BJ (cell line): ENCODE results near the gene HLF. TPM values are rescaled to one million over a fixed set of nuclear protein-coding genes. Genes with fewer than 3 reads are reported as not detected.

Experiments
- CTCF ChIA-PET: fragments of 350-600 bp; formaldehyde crosslinking; extraction: SDS; loops from one replicate; lab custom pipeline; 2021; ENCODE audit warnings: antibody characterized with exemption, inconsistent platforms; lab: Yijun Ruan, JAX
- POLR2A ChIA-PET: fragments of 300-600 bp; sonication (Branson Sonifier 250); formaldehyde crosslinking; extraction: SDS; loops from one replicate; lab custom pipeline; 2021; ENCODE audit warnings: antibody characterized with exemption; lab: Charles Lee
- DNase-seq: peaks from one replicate; pipeline ENCODE4 v3.0.0-alpha.2; 2011; ENCODE audit warnings: low read depth
- H3K27me3 ChIP-seq: 2 replicates; pipeline ENCODE4 v1.6.0; 2011; ENCODE audit warnings: low read length; ENCODE audit not compliant: control insufficient read depth, insufficient read depth
- H3K36me3 ChIP-seq: 2 replicates; pipeline ENCODE4 v1.5.1; 2011; ENCODE audit warnings: low read length; ENCODE audit not compliant: control insufficient read depth, insufficient read depth
- H3K4me3 ChIP-seq: 2 replicates; pipeline ENCODE4 v1.5.1; 2011; ENCODE audit warnings: low read depth, mild to moderate bottlenecking, control low read depth, low read length
- polyA plus RNA-seq: library from polyadenylated mRNA; depleted of rRNA; stranded (reverse); fragments of >200 nt; gene quantifications from 2 replicates; pipeline ENCODE4 v1.2.3, GENCODE V29; 2011
- TF ChIP-seq, protein P1 (sequence below): IDR thresholded peaks from 2 replicates; pipeline ENCODE4 v1.5.1; 2011; ENCODE audit warnings: low read depth, mild to moderate bottlenecking, control low read depth, inconsistent platforms, low read length, moderate library complexity; ENCODE audit not compliant: insufficient read depth

The HLF gene
- polyA plus RNA-seq, 1 experiment, result not detected

DNA sequence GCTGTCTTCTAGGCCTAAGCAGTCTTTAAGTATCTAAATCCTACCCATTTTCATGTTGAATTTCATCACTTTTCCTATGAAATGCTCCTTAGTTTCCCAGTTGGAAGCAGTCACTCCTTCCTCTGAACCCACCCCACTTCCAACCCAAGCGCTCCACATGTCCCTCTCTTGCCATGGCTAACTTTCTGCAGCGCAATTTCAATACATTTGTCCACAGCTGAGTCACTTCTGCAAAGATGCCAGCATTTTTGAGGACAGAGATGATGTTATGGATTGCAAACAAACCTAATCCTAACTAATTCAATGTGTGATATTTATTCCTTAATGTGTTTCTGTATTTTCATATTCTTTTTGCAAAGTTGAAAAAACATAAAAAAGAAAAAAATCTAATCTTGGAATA, 71.7 kb downstream of the HLF start:
- Histone ChIP-seq H3K36me3 (no peaks in the 10 kb centered on the region), H3K27me3 (0 out of 2 replicates have a peak, but pooled peaks cover 3% of the 10 kb centered on the region), H3K4me3 (no peak overlapping the region)
- POLR2A ChIA-PET, result no interaction called here
- TF ChIP-seq, protein P1, sequence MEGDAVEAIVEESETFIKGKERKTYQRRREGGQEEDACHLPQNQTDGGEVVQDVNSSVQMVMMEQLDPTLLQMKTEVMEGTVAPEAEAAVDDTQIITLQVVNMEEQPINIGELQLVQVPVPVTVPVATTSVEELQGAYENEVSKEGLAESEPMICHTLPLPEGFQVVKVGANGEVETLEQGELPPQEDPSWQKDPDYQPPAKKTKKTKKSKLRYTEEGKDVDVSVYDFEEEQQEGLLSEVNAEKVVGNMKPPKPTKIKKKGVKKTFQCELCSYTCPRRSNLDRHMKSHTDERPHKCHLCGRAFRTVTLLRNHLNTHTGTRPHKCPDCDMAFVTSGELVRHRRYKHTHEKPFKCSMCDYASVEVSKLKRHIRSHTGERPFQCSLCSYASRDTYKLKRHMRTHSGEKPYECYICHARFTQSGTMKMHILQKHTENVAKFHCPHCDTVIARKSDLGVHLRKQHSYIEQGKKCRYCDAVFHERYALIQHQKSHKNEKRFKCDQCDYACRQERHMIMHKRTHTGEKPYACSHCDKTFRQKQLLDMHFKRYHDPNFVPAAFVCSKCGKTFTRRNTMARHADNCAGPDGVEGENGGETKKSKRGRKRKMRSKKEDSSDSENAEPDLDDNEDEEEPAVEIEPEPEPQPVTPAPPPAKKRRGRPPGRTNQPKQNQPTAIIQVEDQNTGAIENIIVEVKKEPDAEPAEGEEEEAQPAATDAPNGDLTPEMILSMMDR, result no peak
- DNase-seq, result no peak
- CTCF ChIA-PET, result no interaction called here

DNA sequence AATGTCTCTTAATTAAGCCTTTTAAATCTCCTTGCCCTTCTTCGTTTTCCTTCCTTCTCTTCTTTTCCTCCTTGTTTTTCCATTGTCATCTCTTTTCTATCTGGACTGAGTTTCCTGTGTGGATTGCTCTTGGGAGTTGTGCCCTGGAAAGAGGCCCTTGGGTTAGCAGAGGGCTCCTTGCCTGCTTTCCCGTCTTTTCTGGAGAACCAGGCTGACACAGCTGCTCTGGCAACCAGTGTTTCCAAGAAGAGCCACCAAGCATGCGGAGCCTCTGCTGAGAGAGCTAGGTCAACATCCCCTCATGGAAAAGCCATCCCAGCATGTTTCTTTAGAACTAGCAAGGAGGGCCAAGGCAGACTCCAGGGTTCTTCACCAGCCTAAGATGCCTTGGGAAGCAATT, 75.4 kb downstream of the HLF start:
- no peak for DNase-seq
- Histone ChIP-seq H3K27me3 (0 out of 2 replicates have a peak, but pooled peaks cover 3% of the 10 kb centered on the region), H3K4me3 (no peak overlapping the region), H3K36me3 (no peaks in the 10 kb centered on the region)
- TF ChIP-seq, protein P1, result no peak
- CTCF ChIA-PET, result interaction anchor here (1.4 kb wide), 1 partner anchor 9 kb away, joined by 3 read pairs; no protein-coding TSS in a partner anchor
- POLR2A ChIA-PET, result no interaction called here

DNA sequence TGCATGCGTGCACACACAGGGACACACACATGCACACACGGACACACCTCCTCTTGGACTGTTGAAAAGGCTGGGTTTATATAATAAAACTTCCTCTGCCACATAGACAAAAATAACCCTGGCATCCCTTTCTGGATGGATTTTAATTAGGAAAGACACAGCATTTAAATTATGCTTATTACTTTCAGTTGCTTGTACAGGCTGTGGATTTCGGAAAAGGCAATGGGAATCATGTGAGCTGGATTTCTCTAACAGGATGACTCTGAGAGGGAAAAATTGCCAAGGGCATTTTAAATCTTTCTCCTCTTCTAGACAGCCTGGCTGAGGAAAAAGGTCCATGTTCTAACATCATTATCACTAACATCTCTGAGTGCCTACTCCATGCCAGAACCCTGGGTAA, 75.9 kb downstream of the HLF start:
- DNase-seq, result no peak
- ChIA-PET CTCF (interaction anchor here (1.4 to 1.6 kb wide), 2 partner anchors 9 to 15 kb away, joined by 3 to 5 read pairs; no protein-coding TSS in a partner anchor), POLR2A (no interaction called here)
- Histone ChIP-seq H3K27me3 (0 out of 2 replicates have a peak, but pooled peaks cover 3% of the 10 kb centered on the region), H3K36me3 (no peaks in the 10 kb centered on the region), H3K4me3 (no peak overlapping the region)
- TF ChIP-seq, protein P1, result no peak

DNA sequence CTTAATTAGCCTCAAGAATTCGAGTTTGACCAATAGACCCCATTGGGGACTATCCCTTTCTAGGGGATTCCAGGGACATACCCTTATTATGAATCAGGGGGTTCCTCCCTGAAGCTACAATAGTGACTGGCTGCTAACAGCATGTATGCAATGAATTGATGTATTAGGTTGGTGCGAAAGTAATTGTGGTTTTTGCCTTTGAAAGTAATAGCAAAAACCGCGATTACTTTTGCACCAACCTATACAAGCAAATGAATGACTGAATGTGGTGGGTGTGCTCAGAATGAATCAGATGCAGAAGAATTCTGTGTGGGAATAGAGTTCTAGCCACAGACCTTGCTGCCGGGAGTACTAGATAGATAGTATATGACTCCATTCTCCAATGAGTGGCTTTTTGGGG, 76.7 kb downstream of the HLF start:
- TF ChIP-seq, protein P1, result no peak
- ChIA-PET POLR2A (no interaction called here), CTCF (interaction anchor here (1.4 to 1.6 kb wide), 2 partner anchors 8 to 15 kb away, joined by 3 to 5 read pairs; no protein-coding TSS in a partner anchor)
- Histone ChIP-seq H3K27me3 (0 out of 2 replicates have a peak, but pooled peaks cover 3% of the 10 kb centered on the region), H3K36me3 (no peaks in the 10 kb centered on the region), H3K4me3 (no peak overlapping the region)
- no peak for DNase-seq

DNA sequence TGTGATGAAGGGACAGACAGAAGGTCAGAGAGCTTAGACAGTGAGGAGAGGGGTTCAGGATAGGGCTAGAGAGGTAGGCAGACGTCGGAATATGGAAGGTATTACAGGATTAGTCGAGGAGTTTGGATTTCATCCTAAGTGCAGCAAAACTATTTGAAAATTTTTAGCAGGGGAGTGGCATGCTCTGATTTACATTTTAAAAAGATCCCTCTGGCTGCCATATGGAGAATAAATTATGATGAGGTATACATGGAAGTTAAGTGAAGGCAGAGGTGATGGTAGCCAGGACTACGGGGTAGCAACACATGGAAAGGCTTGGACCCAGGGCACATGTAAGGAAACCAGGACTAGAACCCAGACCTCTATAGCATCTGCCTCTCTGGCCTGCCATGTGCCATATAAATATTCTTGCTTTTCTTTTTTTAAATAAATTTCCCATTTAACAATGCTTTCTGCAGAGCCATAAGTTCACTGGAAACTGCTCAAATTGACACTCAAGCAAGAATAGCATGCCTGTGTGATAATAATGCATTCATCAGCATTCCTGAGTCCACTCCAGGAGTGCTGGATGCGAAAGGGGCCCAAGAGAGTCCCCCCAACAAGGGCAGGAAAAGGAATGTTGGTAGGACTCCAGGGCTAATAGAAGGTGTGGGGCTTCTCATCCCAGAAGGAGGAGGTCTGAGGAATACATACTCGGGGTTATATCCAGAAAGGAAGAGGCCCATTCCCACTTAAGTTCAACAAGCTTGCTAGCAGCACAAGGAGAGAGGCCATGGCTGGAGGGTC, 78.2 kb downstream of the HLF start:
- POLR2A ChIA-PET, result no interaction called here
- Histone ChIP-seq H3K36me3 (no peaks in the 10 kb centered on the region), H3K27me3 (0 out of 2 replicates have a peak, but pooled peaks cover 3% of the 10 kb centered on the region), H3K4me3 (no peak overlapping the region)
- CTCF ChIA-PET, result interaction anchor here (0.7 to 1.6 kb wide), 2 partner anchors 9 to 26 kb away, joined by 3 read pairs; no protein-coding TSS in a partner anchor
- TF ChIP-seq, protein P1, result no peak
- no peak for DNase-seq
